HepG2 (cell line): ENCODE measurements around the gene ARL16. TPM values are rescaled to one million over a fixed set of nuclear protein-coding genes. Genes with fewer than 3 reads are reported as not detected.
A peak's percentile ranks its signal among the peaks of the same experiment; 100 is the strongest.

Experiments used
- CENPT ChIP-seq: sonication (generic); formaldehyde crosslinking; IDR thresholded peaks from 2 replicates; pipeline ENCODE4 v1.8.0; 2022; ENCODE audit warnings: low read depth, mild to moderate bottlenecking, moderate library complexity, missing genetic modification reagents
- ELF1 ChIP-seq: sonication (generic); formaldehyde crosslinking; IDR thresholded peaks from 2 replicates; pipeline ENCODE4 v1.4.0; 2020; ENCODE audit warnings: missing genetic modification reagents
- NR2F6 ChIP-seq, 2 experiments: IDR thresholded peaks; 2 replicates each; pipeline ENCODE4 v1.6.1; 2016; ENCODE audit warnings: antibody characterized with exemption in 1 of 2, mild to moderate bottlenecking in 1 of 2
- POLR2A ChIP-seq, 2 experiments: IDR thresholded peaks; 2 replicates each; pipeline ENCODE4 v1.6.1; 2011; ENCODE audit warnings: low read depth in 2 of 2, low read length in 2 of 2, mild to moderate bottlenecking in 1 of 2, moderate library complexity in 1 of 2; ENCODE audit not compliant: insufficient read depth in 1 of 2
- PRPF4 ChIP-seq: fragments of 200-400 bp; formaldehyde crosslinking; IDR thresholded peaks from 2 replicates; pipeline ENCODE4 v1.6.1; 2016; ENCODE audit warnings: low read length, low read depth; ENCODE audit not compliant: poor library complexity, severe bottlenecking
- TCF7 ChIP-seq: sonication (generic); IDR thresholded peaks from 2 replicates; pipeline ENCODE4 v1.6.1; 2016; ENCODE audit warnings: antibody characterized with exemption, low read depth
- TEAD2 ChIP-seq: sonication (generic); formaldehyde crosslinking; IDR thresholded peaks from 2 replicates; pipeline ENCODE4 v1.9.0; 2021; ENCODE audit warnings: missing genetic modification reagents
- THAP11 ChIP-seq: IDR thresholded peaks from 2 replicates; pipeline ENCODE4 v1.6.1; 2016; ENCODE audit warnings: missing biosample characterization, missing genetic modification reagents
- ZFP82 ChIP-seq: sonication (generic); formaldehyde crosslinking; IDR thresholded peaks from 2 replicates; pipeline ENCODE4 v1.5.1; 2020; ENCODE audit warnings: mild to moderate bottlenecking, missing genetic modification reagents, borderline replicate concordance
- ZNF746 ChIP-seq: sonication (generic); formaldehyde crosslinking; IDR thresholded peaks from 2 replicates; pipeline ENCODE4 v1.8.0; 2022; ENCODE audit warnings: mild to moderate bottlenecking, missing genetic modification reagents
- ZNF782 ChIP-seq: sonication (generic); formaldehyde crosslinking; IDR thresholded peaks from 2 replicates; pipeline ENCODE4 v1.4.0; 2020; ENCODE audit warnings: missing genetic modification reagents, mild to moderate bottlenecking, borderline replicate concordance
- ZSCAN25 ChIP-seq: sonication (generic); formaldehyde crosslinking; IDR thresholded peaks from 2 replicates; pipeline ENCODE4 v1.8.0; 2022; ENCODE audit warnings: mild to moderate bottlenecking, missing genetic modification reagents
- polyA plus RNA-seq, 8 experiments: library from polyadenylated mRNA; depleted of rRNA in 3 of 8; stranded (reverse) in 7 of 8; unstranded in 1 of 8; fragments of >200 nt; fragmentation: Illumina TruSeq in 4 of 8; extraction: Trizol in 4 of 8; gene quantifications; 2 replicates each; pipeline versions ENCODE4 v1.2.1 to v1.2.3, GENCODE V29; 2011 to 2016; ENCODE audit warnings: low read depth in 4 of 8, missing spikeins in 1 of 8, mixed read lengths in 1 of 8; ENCODE audit not compliant: insufficient read depth in 1 of 8
- total RNA-seq, 5 experiments: library from RNA; depleted of rRNA; stranded (reverse); fragments of >200 nt; fragmentation: Illumina TruSeq; extraction: Trizol; gene quantifications; 2 replicates each; pipeline ENCODE4 v1.2.3, GENCODE V29; 2016; ENCODE audit warnings: low read depth in 1 of 5
- TF ChIP-seq, protein P1 (sequence below): sonication (generic); formaldehyde crosslinking; IDR thresholded peaks from 2 replicates; pipeline ENCODE4 v1.5.0; 2020; ENCODE audit warnings: mild to moderate bottlenecking, missing genetic modification reagents, borderline replicate concordance
- TF ChIP-seq, protein P2 (sequence below): sonication (generic); formaldehyde crosslinking; IDR thresholded peaks from 2 replicates; pipeline ENCODE4 v1.9.0; 2021; ENCODE audit warnings: missing genetic modification reagents, borderline replicate concordance
- TF ChIP-seq, protein P3 (sequence below): sonication (generic); formaldehyde crosslinking; IDR thresholded peaks from 2 replicates; pipeline ENCODE4 v1.5.1; 2020; ENCODE audit warnings: missing genetic modification reagents, mild to moderate bottlenecking, borderline replicate concordance
- TF ChIP-seq, protein P4 (sequence below): sonication (generic); formaldehyde crosslinking; IDR thresholded peaks from 2 replicates; pipeline ENCODE4 v1.8.1; 2022; ENCODE audit warnings: mild to moderate bottlenecking, missing genetic modification reagents
- TF ChIP-seq, protein P5 (sequence below): sonication (generic); formaldehyde crosslinking; IDR thresholded peaks from 2 replicates; pipeline ENCODE4 v1.5.1; 2020; ENCODE audit warnings: missing genetic modification reagents, mild to moderate bottlenecking, borderline replicate concordance

The ARL16 gene
- total and polyA plus RNA-seq, 2 of the 13 experiments (the other 11 are each of a cell fraction or from before 2014, with no cell fraction given): 20.8 to 30.8 TPM

DNA sequence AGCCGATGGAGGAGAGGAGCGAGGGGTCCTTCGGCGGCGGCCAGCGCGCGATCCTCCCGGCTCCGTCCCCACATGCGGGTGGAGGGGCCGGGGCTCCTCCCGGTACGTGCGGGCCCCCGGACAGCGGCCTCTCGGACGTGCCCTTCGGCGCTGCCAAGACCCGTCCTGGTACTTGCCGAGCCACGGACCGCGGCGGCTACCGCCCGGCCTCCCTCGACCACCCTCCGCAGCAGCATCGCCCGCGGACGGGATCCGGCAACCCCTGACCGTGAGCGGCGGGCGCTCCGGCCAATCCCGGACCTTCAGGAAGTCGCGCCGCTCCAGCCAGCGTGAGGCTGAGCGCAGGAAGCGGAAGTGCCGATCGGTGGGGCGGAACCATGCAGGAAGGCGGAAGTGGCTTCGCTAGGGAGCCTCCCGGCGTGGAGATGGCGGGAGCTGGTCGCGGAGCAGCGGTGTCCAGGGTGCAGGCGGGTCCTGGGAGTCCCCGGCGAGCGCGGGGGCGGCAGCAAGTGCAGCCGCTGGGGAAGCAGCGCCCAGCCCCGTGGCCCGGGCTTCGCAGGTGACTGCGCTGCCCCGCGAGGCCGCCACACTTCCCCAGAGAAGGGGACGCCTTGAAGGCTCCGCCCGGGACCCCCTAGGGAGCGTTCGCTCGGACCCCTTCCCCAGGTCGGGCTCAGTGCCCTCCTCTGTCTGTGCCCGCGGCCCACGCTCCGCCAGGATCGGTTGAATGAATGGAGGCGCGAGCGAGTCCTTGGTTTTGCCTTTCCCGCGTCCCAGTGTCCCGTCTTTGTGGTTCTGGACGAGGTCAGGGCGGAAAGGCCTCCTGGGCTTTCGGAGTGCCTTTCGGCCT lies 17.0 kb downstream of the ARL16 start, which contains the start of the genes CCDC137 and OXLD1 (continued):
- TF ChIP-seq CENPT (peak; percentile 81; the same call in 1 of the 2 replicates), ELF1 (CRISPR knock-in tag) (peak; percentile 99), ZNF782 (CRISPR knock-in tag) (peak; percentile 59; the same call in 1 of the 2 replicates), THAP11 (CRISPR knock-in tag) (peak; percentile 95), PRPF4 (no peak), TEAD2 (CRISPR knock-in tag) (no peak), NR2F6 (IDR thresholded peaks at IDR 0.05) (no peak), NR2F6 (CRISPR knock-in tag; IDR thresholded peaks at IDR 0.05) (peak; percentile 23; the same call in 1 of the 2 replicates), ZFP82 (no peak), ZSCAN25 (CRISPR knock-in tag) (peak; percentile 68), ZNF746 (CRISPR knock-in tag) (no peak), POLR2A (IDR thresholded peaks at IDR 0.05; ENCODE audit: insufficient read depth in 1 of 2, low read depth in 2 of 2, low read length in 2 of 2) (peak; percentile 97), TCF7 (no peak)
- TF ChIP-seq, protein P1, sequence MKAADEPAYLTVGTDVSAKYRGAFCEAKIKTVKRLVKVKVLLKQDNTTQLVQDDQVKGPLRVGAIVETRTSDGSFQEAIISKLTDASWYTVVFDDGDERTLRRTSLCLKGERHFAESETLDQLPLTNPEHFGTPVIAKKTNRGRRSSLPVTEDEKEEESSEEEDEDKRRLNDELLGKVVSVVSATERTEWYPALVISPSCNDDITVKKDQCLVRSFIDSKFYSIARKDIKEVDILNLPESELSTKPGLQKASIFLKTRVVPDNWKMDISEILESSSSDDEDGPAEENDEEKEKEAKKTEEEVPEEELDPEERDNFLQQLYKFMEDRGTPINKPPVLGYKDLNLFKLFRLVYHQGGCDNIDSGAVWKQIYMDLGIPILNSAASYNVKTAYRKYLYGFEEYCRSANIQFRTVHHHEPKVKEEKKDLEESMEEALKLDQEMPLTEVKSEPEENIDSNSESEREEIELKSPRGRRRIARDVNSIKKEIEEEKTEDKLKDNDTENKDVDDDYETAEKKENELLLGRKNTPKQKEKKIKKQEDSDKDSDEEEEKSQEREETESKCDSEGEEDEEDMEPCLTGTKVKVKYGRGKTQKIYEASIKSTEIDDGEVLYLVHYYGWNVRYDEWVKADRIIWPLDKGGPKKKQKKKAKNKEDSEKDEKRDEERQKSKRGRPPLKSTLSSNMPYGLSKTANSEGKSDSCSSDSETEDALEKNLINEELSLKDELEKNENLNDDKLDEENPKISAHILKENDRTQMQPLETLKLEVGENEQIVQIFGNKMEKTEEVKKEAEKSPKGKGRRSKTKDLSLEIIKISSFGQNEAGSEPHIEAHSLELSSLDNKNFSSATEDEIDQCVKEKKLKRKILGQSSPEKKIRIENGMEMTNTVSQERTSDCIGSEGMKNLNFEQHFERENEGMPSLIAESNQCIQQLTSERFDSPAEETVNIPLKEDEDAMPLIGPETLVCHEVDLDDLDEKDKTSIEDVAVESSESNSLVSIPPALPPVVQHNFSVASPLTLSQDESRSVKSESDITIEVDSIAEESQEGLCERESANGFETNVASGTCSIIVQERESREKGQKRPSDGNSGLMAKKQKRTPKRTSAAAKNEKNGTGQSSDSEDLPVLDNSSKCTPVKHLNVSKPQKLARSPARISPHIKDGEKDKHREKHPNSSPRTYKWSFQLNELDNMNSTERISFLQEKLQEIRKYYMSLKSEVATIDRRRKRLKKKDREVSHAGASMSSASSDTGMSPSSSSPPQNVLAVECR: peak; percentile 99
- TF ChIP-seq, protein P2, sequence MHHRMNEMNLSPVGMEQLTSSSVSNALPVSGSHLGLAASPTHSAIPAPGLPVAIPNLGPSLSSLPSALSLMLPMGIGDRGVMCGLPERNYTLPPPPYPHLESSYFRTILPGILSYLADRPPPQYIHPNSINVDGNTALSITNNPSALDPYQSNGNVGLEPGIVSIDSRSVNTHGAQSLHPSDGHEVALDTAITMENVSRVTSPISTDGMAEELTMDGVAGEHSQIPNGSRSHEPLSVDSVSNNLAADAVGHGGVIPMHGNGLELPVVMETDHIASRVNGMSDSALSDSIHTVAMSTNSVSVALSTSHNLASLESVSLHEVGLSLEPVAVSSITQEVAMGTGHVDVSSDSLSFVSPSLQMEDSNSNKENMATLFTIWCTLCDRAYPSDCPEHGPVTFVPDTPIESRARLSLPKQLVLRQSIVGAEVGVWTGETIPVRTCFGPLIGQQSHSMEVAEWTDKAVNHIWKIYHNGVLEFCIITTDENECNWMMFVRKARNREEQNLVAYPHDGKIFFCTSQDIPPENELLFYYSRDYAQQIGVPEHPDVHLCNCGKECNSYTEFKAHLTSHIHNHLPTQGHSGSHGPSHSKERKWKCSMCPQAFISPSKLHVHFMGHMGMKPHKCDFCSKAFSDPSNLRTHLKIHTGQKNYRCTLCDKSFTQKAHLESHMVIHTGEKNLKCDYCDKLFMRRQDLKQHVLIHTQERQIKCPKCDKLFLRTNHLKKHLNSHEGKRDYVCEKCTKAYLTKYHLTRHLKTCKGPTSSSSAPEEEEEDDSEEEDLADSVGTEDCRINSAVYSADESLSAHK (CRISPR knock-in tag): no peak
- TF ChIP-seq, protein P3, sequence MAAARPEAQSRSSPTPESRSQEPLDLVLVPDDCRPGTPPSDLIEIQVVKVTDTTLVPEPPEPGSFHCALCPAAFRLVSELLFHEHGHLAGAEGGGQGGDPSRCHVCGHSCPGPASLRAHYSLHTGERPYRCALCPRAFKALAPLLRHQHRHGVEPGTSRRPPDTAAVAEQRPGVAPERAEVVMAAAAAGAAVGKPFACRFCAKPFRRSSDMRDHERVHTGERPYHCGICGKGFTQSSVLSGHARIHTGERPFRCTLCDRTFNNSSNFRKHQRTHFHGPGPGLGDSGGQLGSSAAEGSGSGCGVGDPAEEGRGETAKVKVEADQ (CRISPR knock-in tag): peak; percentile 62; the same call in 1 of the 2 replicates
- TF ChIP-seq, protein P4, sequence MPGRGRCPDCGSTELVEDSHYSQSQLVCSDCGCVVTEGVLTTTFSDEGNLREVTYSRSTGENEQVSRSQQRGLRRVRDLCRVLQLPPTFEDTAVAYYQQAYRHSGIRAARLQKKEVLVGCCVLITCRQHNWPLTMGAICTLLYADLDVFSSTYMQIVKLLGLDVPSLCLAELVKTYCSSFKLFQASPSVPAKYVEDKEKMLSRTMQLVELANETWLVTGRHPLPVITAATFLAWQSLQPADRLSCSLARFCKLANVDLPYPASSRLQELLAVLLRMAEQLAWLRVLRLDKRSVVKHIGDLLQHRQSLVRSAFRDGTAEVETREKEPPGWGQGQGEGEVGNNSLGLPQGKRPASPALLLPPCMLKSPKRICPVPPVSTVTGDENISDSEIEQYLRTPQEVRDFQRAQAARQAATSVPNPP (CRISPR knock-in tag): 0 out of 2 replicates have a peak, but pooled peaks have one; percentile 80
- TF ChIP-seq, protein P5, sequence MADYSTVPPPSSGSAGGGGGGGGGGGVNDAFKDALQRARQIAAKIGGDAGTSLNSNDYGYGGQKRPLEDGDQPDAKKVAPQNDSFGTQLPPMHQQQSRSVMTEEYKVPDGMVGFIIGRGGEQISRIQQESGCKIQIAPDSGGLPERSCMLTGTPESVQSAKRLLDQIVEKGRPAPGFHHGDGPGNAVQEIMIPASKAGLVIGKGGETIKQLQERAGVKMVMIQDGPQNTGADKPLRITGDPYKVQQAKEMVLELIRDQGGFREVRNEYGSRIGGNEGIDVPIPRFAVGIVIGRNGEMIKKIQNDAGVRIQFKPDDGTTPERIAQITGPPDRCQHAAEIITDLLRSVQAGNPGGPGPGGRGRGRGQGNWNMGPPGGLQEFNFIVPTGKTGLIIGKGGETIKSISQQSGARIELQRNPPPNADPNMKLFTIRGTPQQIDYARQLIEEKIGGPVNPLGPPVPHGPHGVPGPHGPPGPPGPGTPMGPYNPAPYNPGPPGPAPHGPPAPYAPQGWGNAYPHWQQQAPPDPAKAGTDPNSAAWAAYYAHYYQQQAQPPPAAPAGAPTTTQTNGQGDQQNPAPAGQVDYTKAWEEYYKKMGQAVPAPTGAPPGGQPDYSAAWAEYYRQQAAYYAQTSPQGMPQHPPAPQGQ (CRISPR knock-in tag): peak; percentile 79; the same call in 1 of the 2 replicates
